ENCODE results near the gene MMS19.
"Not testable (repeated sequence)": the region's sequence is repeated elsewhere in the genome, so short reads cannot be mapped to it uniquely, and the experiment has no call there.

MMS19 gene

GRCh38 chr10:97528876-97529275 is 30.7 kb upstream of the MMS19 start:
- DNase-seq (ENCODE audit: low read depth): not testable (repeated sequence)

GRCh38 chr10:97525683-97526110 is 27.5 kb upstream of the MMS19 start:
- no peak for DNase-seq (ENCODE audit: low read depth)

- DNase-seq (ENCODE audit: low read depth): no peak
Observed at GRCh38 chr10:97525086-97525485, 26.9 kb upstream of the MMS19 start.

DNA sequence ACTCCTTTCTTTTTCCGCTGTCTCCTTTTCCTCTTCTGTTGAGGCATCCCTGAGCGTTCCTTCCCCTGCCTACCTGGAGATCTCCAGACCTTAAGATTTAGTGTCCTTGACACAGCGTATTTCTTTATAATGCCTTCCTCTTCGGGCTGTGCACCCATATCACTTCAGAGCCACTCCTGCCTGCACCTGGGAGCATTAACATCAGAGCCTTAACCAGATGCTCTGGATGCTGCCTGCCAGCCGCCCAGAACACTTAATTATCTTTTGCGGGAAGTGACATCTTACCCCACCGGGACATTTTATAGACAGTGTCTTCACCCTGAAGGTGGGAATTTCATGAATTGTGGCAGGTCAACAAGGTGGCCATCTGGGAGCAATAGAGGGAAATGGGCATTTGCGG is 24.7 kb upstream of the MMS19 start:
- DNase-seq (ENCODE audit: low read depth): no peak

- no peak for DNase-seq (ENCODE audit: low read depth)
Observed at GRCh38 chr10:97522071-97522470, 23.8 kb upstream of the MMS19 start.

- no peak for DNase-seq (ENCODE audit: low read depth)
Observed at GRCh38 chr10:97520978-97521761, 22.9 kb upstream of the MMS19 start.

DNA sequence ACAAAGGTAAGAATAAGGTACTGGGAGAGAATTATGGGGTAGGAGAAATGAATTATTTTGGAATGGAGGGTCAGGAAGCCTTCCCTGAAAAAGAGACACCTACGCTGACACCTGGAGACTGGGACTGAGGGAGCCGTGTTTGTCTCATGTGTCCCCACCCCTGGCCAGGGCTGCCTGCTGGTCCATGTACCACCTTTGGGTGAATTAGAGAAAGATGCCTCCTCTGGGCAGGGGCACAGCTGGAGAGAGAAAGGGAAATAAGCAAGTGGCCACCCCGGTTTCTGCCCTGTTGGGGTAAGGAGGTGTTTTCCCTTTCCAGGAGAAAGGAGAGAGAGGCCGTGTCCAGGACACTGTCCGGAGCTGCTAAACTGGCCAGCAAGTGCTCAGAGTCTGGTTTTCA is 22.3 kb upstream of the MMS19 start:
- DNase-seq (ENCODE audit: low read depth): no peak

- DNase-seq (ENCODE audit: low read depth): no peak
Observed at GRCh38 chr10:97519342-97519741, 21.1 kb upstream of the MMS19 start.

DNA sequence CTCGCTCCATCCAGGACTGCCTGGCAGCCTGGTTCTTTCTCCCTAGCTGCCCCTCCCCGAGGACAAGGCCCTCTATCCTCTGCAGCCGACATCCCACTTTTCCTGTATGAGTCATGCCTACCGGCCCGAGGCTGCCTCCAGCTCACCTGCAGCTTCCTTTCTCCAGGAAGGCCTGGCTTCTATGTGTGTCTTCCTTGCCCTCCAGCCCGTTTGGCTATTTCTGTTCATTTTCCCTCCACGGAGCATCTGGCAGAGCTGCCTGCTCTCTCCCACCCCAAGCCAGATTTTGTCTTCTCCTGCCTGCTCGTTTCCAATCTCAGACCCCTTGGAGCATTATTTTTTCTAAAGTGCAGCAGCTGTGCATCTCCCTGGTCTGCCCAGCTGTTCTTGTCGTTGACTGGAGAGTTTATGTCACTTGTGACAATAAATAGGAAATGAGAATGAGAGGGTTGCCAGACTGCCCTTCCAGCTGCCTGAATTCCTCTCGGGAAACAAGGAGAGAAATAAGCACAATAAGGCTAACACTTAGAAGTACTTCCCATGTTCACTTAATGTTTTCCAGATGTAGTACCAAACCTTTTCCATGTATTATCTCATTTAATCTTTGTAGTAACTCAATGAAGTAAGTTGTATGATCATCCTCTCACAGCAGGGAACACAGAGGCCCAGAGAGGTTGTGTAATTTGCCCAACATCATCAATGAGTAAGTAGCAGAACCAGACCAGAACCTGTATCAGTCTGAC is 20.2 kb upstream of the MMS19 start:
- peak; percentile 63 for DNase-seq (ENCODE audit: low read depth)

DNA sequence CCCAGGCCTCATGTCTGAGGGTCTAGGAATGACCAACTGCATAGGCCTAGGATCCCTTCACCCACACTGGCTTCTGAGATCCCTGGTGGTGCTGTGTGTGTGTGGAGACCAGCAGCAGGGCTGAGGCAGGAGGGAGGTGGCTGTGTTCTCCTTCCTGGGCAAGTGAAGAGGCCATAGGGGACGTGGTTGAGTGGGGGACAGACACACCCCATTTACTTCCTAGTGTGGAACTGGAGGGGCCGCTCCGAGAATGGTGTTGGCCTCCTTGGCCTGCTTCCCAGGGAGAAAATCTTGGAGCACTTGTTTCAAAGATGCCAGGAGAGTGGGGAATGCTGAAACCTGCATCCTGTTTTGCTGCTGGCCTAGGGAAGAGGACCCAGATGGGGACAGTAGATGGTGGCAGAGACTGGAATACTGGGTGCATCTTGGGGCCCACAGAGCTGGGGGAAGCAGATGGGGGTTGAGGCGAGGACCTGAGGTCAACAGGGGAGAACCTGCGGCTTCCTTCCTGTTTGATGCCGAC is 19.6 kb upstream of the MMS19 start:
- DNase-seq (ENCODE audit: low read depth): peak; percentile 11

DNA sequence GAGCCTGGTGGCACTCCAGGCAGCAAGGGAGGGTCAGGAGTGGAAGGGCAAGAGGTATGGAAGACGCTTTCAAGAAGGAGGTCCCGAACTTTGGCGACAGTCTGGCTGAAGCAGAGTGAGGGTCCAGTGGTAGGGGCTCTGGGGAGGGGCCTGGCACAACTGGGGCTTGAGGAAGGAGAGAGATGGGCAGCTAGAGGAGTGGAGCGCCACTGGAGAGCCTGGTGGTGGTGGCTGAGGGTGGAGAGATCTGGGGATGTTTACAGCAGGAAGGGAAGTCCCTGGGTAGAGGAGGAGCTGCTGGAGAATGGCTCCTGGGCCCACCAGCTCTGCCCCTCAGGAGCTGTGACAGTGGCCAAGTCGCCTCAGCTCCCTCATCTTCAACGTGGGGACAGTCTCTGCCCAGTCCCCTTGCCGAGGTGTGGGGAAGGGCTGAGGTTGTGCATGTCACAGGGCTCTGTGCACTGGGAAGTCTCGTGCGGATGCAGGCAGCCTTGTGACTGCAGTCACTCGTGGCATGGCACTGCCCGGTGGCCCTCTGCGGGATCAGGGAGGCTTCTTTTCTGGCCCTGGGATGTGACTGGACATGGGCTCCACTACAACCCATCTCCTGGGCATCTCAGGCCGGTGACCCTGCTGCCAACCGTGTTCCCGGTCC is 19.0 kb upstream of the MMS19 start:
- no peak for DNase-seq (ENCODE audit: low read depth)

GRCh38 chr10:97515271-97515978 is 17.2 kb upstream of the MMS19 start:
- no peak for DNase-seq (ENCODE audit: low read depth)

DNA sequence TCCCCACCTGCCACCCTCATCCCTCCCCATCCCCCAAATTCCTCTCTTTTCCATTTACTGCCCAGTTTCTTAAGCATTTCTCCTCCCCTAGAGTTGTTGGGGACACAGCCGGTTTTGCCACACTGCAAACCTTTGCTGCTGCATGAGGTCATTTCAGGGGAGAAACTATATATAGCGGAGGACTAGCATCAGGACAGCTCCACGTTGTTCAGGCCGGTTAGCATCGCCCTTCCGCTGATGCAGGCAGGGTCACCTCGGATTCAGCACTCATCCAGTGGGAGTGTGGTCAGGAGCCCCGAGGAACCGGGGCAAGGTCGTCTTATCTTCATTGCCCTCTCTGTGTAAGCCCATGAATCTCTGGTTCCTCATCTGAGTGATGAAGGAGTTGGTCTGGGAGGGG is 16.1 kb upstream of the MMS19 start:
- DNase-seq (ENCODE audit: low read depth): no peak

GRCh38 chr10:97512993-97513392 is 14.8 kb upstream of the MMS19 start:
- no peak for DNase-seq (ENCODE audit: low read depth)

- no peak for DNase-seq (ENCODE audit: low read depth)
Observed at GRCh38 chr10:97511711-97512440, 13.7 kb upstream of the MMS19 start.

DNA sequence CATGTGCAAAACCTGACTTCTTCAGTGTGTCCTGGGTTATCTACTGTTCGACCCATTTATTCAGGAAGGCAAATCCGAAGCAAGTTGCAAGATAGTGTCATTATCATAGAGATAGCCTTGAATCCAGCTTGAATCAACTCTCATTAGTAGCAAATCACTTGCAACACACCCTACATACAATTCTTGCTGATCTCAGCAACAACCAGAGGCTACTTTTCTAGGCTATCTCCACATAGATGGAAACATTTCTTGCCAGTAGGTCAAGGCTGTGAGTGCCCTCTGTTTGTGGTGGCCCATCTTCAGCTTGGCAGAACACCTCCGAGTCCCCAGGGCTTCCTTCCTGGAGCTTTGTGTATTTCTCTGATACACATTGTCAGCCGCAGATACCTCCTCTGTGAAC is 12.5 kb upstream of the MMS19 start:
- DNase-seq (ENCODE audit: low read depth): no peak

DNA sequence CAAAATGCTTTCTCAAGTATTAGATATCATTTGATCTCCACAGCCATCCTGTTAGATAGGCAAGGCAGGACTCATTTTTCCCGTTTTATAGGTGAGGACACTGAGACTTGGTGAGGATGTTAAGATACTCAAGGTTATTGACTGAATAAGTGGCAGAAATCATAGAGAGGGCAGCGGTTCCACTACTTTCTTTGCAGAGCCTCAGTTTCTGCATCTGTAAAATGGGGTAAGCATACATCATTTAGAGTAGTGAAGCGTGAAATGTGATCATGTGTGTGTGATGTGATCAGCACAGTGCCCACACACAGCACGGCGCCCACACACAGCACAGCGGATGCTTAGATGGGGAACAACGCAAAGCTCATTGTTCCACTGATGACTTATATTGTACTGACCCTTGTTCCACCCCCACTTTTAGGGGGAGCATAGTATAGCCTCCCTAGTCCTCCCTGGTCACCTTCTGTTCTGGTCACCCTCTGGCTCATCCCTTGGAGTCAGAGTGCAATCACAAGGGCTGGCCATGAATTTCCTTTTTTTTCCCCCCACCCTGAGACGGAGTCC is 11.0 kb upstream of the MMS19 start:
- no peak for DNase-seq (ENCODE audit: low read depth)

DNA sequence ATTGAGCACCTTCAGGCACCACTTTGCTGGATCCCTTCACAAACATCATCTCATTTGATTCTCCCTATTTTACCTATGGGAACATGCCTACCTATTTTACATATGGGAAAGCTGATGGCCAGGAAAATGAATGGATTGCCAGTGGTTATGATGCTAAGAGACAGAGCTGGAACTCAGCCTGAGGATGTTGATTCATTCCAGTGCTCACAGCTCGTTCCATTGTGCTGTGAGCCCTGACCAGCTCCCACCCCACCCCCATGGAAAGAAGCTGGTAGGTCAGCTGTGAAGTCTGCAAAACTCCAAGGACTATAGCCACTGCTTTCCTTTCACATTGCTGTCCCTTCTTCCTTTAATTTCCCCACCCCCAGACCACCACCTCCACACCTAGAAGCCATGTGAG is 10.1 kb upstream of the MMS19 start:
- DNase-seq (ENCODE audit: low read depth): peak; percentile 56

GRCh38 chr10:97506199-97506991 is 8.2 kb upstream of the MMS19 start:
- DNase-seq (ENCODE audit: low read depth): no peak

- no peak for DNase-seq (ENCODE audit: low read depth)
Observed at GRCh38 chr10:97505152-97505551, 6.9 kb upstream of the MMS19 start.

Measured in ELR (cell line).